NB4 (cell line): Measurements from ENCODE around the gene TAPBPL.

Experiments used
- MYC ChIP-seq: IDR thresholded peaks from 2 replicates; pipeline ENCODE4 v1.6.1; 2011; ENCODE audit warnings: low read depth, low read length
- POLR2A ChIP-seq: IDR thresholded peaks from 2 replicates; pipeline ENCODE4 v1.6.1; 2011; ENCODE audit warnings: mild to moderate bottlenecking; ENCODE audit not compliant: insufficient read length; ENCODE audit errors: extremely low read depth
- TF ChIP-seq, protein P1 (sequence below): IDR thresholded peaks from one replicate; pipeline ENCODE4 v1.5.1; 2012; ENCODE audit warnings: low read depth, low read length

DNA sequence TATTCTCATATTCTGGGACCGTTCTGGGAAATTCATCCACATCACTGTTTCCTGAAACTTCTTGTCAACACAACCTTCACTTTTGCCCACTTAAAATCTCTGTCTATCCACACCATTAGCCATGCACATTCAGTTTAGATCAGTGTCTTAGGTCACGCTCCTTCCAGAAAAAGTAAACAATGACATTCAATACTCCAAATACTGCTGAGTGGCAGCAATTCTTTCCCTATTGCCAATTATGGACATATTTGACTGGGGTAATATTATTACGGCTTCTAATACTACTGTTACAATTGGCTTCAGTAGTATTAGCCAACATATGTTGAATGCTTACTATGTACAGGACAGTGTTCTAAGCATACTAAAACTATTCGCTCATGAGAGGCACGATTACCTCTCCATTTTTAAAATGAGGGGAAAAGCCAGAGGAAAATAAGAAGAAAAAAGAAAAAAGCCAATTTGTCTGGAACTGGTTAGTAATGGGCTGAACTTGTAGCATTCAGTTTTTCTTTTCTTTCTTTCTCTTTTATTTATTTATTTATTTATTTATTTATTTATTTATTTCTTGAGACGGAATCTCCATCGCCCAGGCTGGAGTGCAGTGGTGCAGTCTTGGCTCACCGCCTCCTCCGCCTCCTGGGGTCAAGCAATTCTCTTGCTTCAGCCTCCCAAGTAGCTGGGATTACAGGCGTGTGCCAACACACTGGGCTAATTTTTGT, 44.4 kb upstream of the TAPBPL start:
- TF ChIP-seq, protein P1, sequence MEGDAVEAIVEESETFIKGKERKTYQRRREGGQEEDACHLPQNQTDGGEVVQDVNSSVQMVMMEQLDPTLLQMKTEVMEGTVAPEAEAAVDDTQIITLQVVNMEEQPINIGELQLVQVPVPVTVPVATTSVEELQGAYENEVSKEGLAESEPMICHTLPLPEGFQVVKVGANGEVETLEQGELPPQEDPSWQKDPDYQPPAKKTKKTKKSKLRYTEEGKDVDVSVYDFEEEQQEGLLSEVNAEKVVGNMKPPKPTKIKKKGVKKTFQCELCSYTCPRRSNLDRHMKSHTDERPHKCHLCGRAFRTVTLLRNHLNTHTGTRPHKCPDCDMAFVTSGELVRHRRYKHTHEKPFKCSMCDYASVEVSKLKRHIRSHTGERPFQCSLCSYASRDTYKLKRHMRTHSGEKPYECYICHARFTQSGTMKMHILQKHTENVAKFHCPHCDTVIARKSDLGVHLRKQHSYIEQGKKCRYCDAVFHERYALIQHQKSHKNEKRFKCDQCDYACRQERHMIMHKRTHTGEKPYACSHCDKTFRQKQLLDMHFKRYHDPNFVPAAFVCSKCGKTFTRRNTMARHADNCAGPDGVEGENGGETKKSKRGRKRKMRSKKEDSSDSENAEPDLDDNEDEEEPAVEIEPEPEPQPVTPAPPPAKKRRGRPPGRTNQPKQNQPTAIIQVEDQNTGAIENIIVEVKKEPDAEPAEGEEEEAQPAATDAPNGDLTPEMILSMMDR = no peak
- no peak for TF ChIP-seq POLR2A
- no peak for TF ChIP-seq MYC
